GM19328 (cell line): Measurements from ENCODE around the gene RNF113B.
A peak's percentile ranks its signal among the peaks of the same experiment; 100 is the strongest.

Source experiments
- ATAC-seq: cut with Tn5 transposase; IDR thresholded peaks from one replicate; pipeline ENCODE4 v1.9.1; 2021; ENCODE audit warnings: mild to moderate bottlenecking, moderate library complexity; ENCODE audit not compliant: unreplicated experiment

The RNF113B gene

GRCh38 chr13:98142380-98143156, 34.5 kb downstream of the RNF113B start, which contains the start of gene FARP1:
Gene FARP1, plus strand, starts transcription at chr13:98143094. Its CDS starts 70,149 bp downstream, at chr13:98213243.
- ATAC-seq, result peak; percentile 68

GRCh38 chr13:98141509-98142379, 35.3 kb downstream of the RNF113B start:
- no peak for ATAC-seq

- ATAC-seq, result no peak
Measured at GRCh38 chr13:98141091-98141490, 36.0 kb downstream of the RNF113B start.

GRCh38 chr13:98134901-98135300, 42.2 kb downstream of the RNF113B start:
- no peak for ATAC-seq

- peak; percentile 92 for ATAC-seq
Measured at GRCh38 chr13:98133946-98134345, 43.1 kb downstream of the RNF113B start.

- no peak for ATAC-seq
Measured at GRCh38 chr13:98129059-98129746, 47.9 kb downstream of the RNF113B start.
